Measurements from ENCODE around the gene EGFR.
"Not testable (repeated sequence)": the region's sequence is repeated elsewhere in the genome, so short reads cannot be mapped to it uniquely, and the experiment has no call there.

EGFR gene

GRCh38 chr7:55022002-55022985 lies 3.5 kb downstream of the EGFR start:
- Mint-ChIP-seq H3K4me1 (ENCODE audit: low read depth) (no peaks in the 10 kb centered on the region), H3K9me3 (no peaks in the 10 kb centered on the region), H3K27me3 (peaks cover 49% of the 10 kb centered on the region), H3K4me3 (no peak overlapping the region), H3K27ac (no peak overlapping the region), H3K36me3 (ENCODE audit: low read depth) (no peaks in the 10 kb centered on the region)

GRCh38 chr7:55023841-55024505 lies 5.2 kb downstream of the EGFR start:
- Mint-ChIP-seq H3K27ac (no peak overlapping the region), H3K4me1 (ENCODE audit: low read depth) (no peaks in the 10 kb centered on the region), H3K4me3 (no peak overlapping the region), H3K27me3 (peaks cover 36% of the 10 kb centered on the region), H3K36me3 (ENCODE audit: low read depth) (no peaks in the 10 kb centered on the region), H3K9me3 (no peaks in the 10 kb centered on the region)

GRCh38 chr7:55024776-55025175 lies 6.0 kb downstream of the EGFR start:
- Mint-ChIP-seq H3K4me1 (ENCODE audit: low read depth) (no peaks in the 10 kb centered on the region), H3K9me3 (no peaks in the 10 kb centered on the region), H3K4me3 (no peak overlapping the region), H3K27me3 (peaks cover 36% of the 10 kb centered on the region), H3K36me3 (ENCODE audit: low read depth) (no peaks in the 10 kb centered on the region), H3K27ac (no peak overlapping the region)

- no peak overlapping the region for H3K27ac Mint-ChIP-seq
- H3K4me1 Mint-ChIP-seq (ENCODE audit: low read depth) = no peaks in the 10 kb centered on the region
- peaks cover 26% of the 10 kb centered on the region for H3K27me3 Mint-ChIP-seq
- H3K36me3 Mint-ChIP-seq (ENCODE audit: low read depth) = no peaks in the 10 kb centered on the region
- no peaks in the 10 kb centered on the region for H3K9me3 Mint-ChIP-seq
- no peak overlapping the region for H3K4me3 Mint-ChIP-seq
These were observed 7.4 kb downstream of the EGFR start for GRCh38 chr7:55026086-55026790.

GRCh38 chr7:55026867-55027490 lies 8.2 kb downstream of the EGFR start:
- H3K27ac Mint-ChIP-seq = no peak overlapping the region
- H3K36me3 Mint-ChIP-seq (ENCODE audit: low read depth) = no peaks in the 10 kb centered on the region
- H3K27me3 Mint-ChIP-seq = peaks cover 19% of the 10 kb centered on the region
- H3K4me1 Mint-ChIP-seq (ENCODE audit: low read depth) = no peaks in the 10 kb centered on the region
- H3K4me3 Mint-ChIP-seq = no peak overlapping the region
- H3K9me3 Mint-ChIP-seq = no peaks in the 10 kb centered on the region

GRCh38 chr7:55028011-55028410 lies 9.2 kb downstream of the EGFR start:
- Mint-ChIP-seq H3K9me3 (no peaks in the 10 kb centered on the region), H3K36me3 (ENCODE audit: low read depth) (no peaks in the 10 kb centered on the region), H3K27ac (no peak overlapping the region), H3K4me1 (ENCODE audit: low read depth) (no peaks in the 10 kb centered on the region), H3K4me3 (no peak overlapping the region), H3K27me3 (peaks cover 11% of the 10 kb centered on the region)

- Mint-ChIP-seq H3K27ac (no peak overlapping the region), H3K4me1 (ENCODE audit: low read depth) (no peaks in the 10 kb centered on the region), H3K27me3 (peaks cover 4% of the 10 kb centered on the region)
These were observed 11.5 kb downstream of the EGFR start for GRCh38 chr7:55030314-55030713.

GRCh38 chr7:55031075-55031474 lies 12.3 kb downstream of the EGFR start:
- Mint-ChIP-seq H3K9me3 (no peaks in the 10 kb centered on the region), H3K36me3 (ENCODE audit: low read depth) (no peaks in the 10 kb centered on the region), H3K27ac (no peak overlapping the region)

More at GRCh38 chr7:55030314-55030713, 11.5 kb downstream of the EGFR start:
- Mint-ChIP-seq H3K4me3 (no peak overlapping the region), H3K36me3 (ENCODE audit: low read depth) (no peaks in the 10 kb centered on the region), H3K9me3 (no peaks in the 10 kb centered on the region)

GRCh38 chr7:55032069-55032699 lies 13.4 kb downstream of the EGFR start:
- no peak overlapping the region for H3K27ac Mint-ChIP-seq

More at GRCh38 chr7:55031075-55031474, 12.3 kb downstream of the EGFR start:
- Mint-ChIP-seq H3K4me1 (ENCODE audit: low read depth) (no peaks in the 10 kb centered on the region), H3K4me3 (no peak overlapping the region), H3K27me3 (peaks cover 4% of the 10 kb centered on the region)

GRCh38 chr7:55033236-55033846 lies 14.5 kb downstream of the EGFR start:
- no peak overlapping the region for H3K4me3 Mint-ChIP-seq
- no peak overlapping the region for H3K27ac Mint-ChIP-seq

More at GRCh38 chr7:55032069-55032699, 13.4 kb downstream of the EGFR start:
- Mint-ChIP-seq H3K4me1 (ENCODE audit: low read depth) (no peaks in the 10 kb centered on the region), H3K4me3 (no peak overlapping the region), H3K9me3 (no peaks in the 10 kb centered on the region), H3K36me3 (ENCODE audit: low read depth) (no peaks in the 10 kb centered on the region), H3K27me3 (no peaks in the 10 kb centered on the region)

GRCh38 chr7:55034776-55035175 lies 16.0 kb downstream of the EGFR start:
- Mint-ChIP-seq H3K4me3 (no peak overlapping the region), H3K27me3 (no peaks in the 10 kb centered on the region), H3K4me1 (ENCODE audit: low read depth) (no peaks in the 10 kb centered on the region), H3K9me3 (no peaks in the 10 kb centered on the region), H3K27ac (no peak overlapping the region), H3K36me3 (ENCODE audit: low read depth) (no peaks in the 10 kb centered on the region)

More at GRCh38 chr7:55033236-55033846, 14.5 kb downstream of the EGFR start:
- no peaks in the 10 kb centered on the region for H3K4me1 Mint-ChIP-seq (ENCODE audit: low read depth)
- H3K36me3 Mint-ChIP-seq (ENCODE audit: low read depth) = no peaks in the 10 kb centered on the region
- no peaks in the 10 kb centered on the region for H3K27me3 Mint-ChIP-seq
- no peaks in the 10 kb centered on the region for H3K9me3 Mint-ChIP-seq

GRCh38 chr7:55035410-55035809 lies 16.6 kb downstream of the EGFR start:
- H3K36me3 Mint-ChIP-seq (ENCODE audit: low read depth) = not testable (repeated sequence)

GRCh38 chr7:55036950-55037736 lies 18.3 kb downstream of the EGFR start:
- no peak overlapping the region for H3K4me3 Mint-ChIP-seq
- no peak overlapping the region for H3K27ac Mint-ChIP-seq

More at GRCh38 chr7:55035410-55035809, 16.6 kb downstream of the EGFR start:
- H3K4me1 Mint-ChIP-seq (ENCODE audit: low read depth); H3K27me3 Mint-ChIP-seq; H3K9me3 Mint-ChIP-seq; H3K4me3 Mint-ChIP-seq; H3K27ac Mint-ChIP-seq: not testable (repeated sequence)

More at GRCh38 chr7:55036950-55037736, 18.3 kb downstream of the EGFR start:
- Mint-ChIP-seq H3K27me3 (no peaks in the 10 kb centered on the region), H3K36me3 (ENCODE audit: low read depth) (no peaks in the 10 kb centered on the region), H3K4me1 (ENCODE audit: low read depth) (no peaks in the 10 kb centered on the region), H3K9me3 (no peaks in the 10 kb centered on the region)

Measured in stimulated activated naive CD8-positive, alpha-beta T cell treated with anti-CD3 and anti-CD28 coated beads, Interleukin-15, Interleukin-2, amounts not matched to agents 100 ng/mL and 50 ng/mL, for 24 hours (primary cell).